Measurements from ENCODE around the gene KLK14.

KLK14 gene

GRCh38 chr19:51079481-51080110 is 3.1 kb downstream of the KLK14 start:
- no peak for DNase-seq (ENCODE audit: low spot score)
- Histone ChIP-seq H3K27me3 (ENCODE audit: insufficient read depth, poor library complexity, severe bottlenecking) (peaks cover 3% of the 10 kb centered on the region), H3K36me3 (ENCODE audit: low read depth) (no peaks in the 10 kb centered on the region), H3K9me3 (ENCODE audit: severe bottlenecking) (no peaks in the 10 kb centered on the region), H3K4me3 (ENCODE audit: severe bottlenecking) (no peak overlapping the region), H3K27ac (ENCODE audit: poor library complexity, severe bottlenecking) (no peak overlapping the region), H3K4me1 (ENCODE audit: insufficient read depth, poor library complexity, severe bottlenecking) (no peaks in the 10 kb centered on the region)
- ATAC-seq (ENCODE audit: low read depth), result no peak
- TF ChIP-seq CTCF (IDR thresholded peaks at IDR 0.05; ENCODE audit: poor library complexity, severe bottlenecking), result no peak

- Histone ChIP-seq H3K9me3 (ENCODE audit: severe bottlenecking) (peaks cover 4% of the 10 kb centered on the region), H3K27ac (ENCODE audit: poor library complexity, severe bottlenecking) (no peak overlapping the region), H3K36me3 (ENCODE audit: low read depth) (no peaks in the 10 kb centered on the region), H3K4me3 (ENCODE audit: severe bottlenecking) (no peak overlapping the region), H3K27me3 (ENCODE audit: insufficient read depth, poor library complexity, severe bottlenecking) (peaks cover 3% of the 10 kb centered on the region), H3K4me1 (ENCODE audit: insufficient read depth, poor library complexity, severe bottlenecking) (no peaks in the 10 kb centered on the region)
- ATAC-seq (ENCODE audit: low read depth), result no peak
- no peak for TF ChIP-seq CTCF (IDR thresholded peaks at IDR 0.05; ENCODE audit: poor library complexity, severe bottlenecking)
- no peak for DNase-seq (ENCODE audit: low spot score)
Observed at GRCh38 chr19:51078731-51079130, 4.0 kb downstream of the KLK14 start.

GRCh38 chr19:51078104-51078503 is 4.6 kb downstream of the KLK14 start:
- Histone ChIP-seq H3K4me3 (ENCODE audit: severe bottlenecking) (no peak overlapping the region), H3K4me1 (ENCODE audit: insufficient read depth, poor library complexity, severe bottlenecking) (no peaks in the 10 kb centered on the region), H3K27ac (ENCODE audit: poor library complexity, severe bottlenecking) (no peak overlapping the region), H3K9me3 (ENCODE audit: severe bottlenecking) (peaks cover 4% of the 10 kb centered on the region), H3K27me3 (ENCODE audit: insufficient read depth, poor library complexity, severe bottlenecking) (peaks cover 3% of the 10 kb centered on the region), H3K36me3 (ENCODE audit: low read depth) (no peaks in the 10 kb centered on the region)
- DNase-seq (ENCODE audit: low spot score) (no peak), ATAC-seq (ENCODE audit: low read depth) (no peak)
- no peak for TF ChIP-seq CTCF (IDR thresholded peaks at IDR 0.05; ENCODE audit: poor library complexity, severe bottlenecking)

- Histone ChIP-seq H3K4me1 (ENCODE audit: insufficient read depth, poor library complexity, severe bottlenecking) (no peaks in the 10 kb centered on the region), H3K4me3 (ENCODE audit: severe bottlenecking) (no peak overlapping the region), H3K27ac (ENCODE audit: poor library complexity, severe bottlenecking) (no peak overlapping the region), H3K36me3 (ENCODE audit: low read depth) (no peaks in the 10 kb centered on the region), H3K27me3 (ENCODE audit: insufficient read depth, poor library complexity, severe bottlenecking) (peaks cover 3% of the 10 kb centered on the region), H3K9me3 (ENCODE audit: severe bottlenecking) (peaks cover 4% of the 10 kb centered on the region)
- no peak for DNase-seq (ENCODE audit: low spot score)
- ATAC-seq (ENCODE audit: low read depth), result no peak
- no peak for TF ChIP-seq CTCF (IDR thresholded peaks at IDR 0.05; ENCODE audit: poor library complexity, severe bottlenecking)
Observed at GRCh38 chr19:51076631-51077213, 6.0 kb downstream of the KLK14 start.

- H3K9me3 ChIP-seq (ENCODE audit: severe bottlenecking), result peaks cover 4% of the 10 kb centered on the region
- no peak for TF ChIP-seq CTCF (IDR thresholded peaks at IDR 0.05; ENCODE audit: poor library complexity, severe bottlenecking)
- H3K27ac ChIP-seq (ENCODE audit: poor library complexity, severe bottlenecking), result no peak overlapping the region
- DNase-seq (ENCODE audit: low spot score) (no peak), ATAC-seq (ENCODE audit: low read depth) (no peak)
- peaks cover 3% of the 10 kb centered on the region for H3K27me3 ChIP-seq (ENCODE audit: insufficient read depth, poor library complexity, severe bottlenecking)
- no peak overlapping the region for H3K4me3 ChIP-seq (ENCODE audit: severe bottlenecking)
- H3K4me1 ChIP-seq (ENCODE audit: insufficient read depth, poor library complexity, severe bottlenecking), result no peaks in the 10 kb centered on the region
- no peaks in the 10 kb centered on the region for H3K36me3 ChIP-seq (ENCODE audit: low read depth)
Observed at GRCh38 chr19:51075998-51076397, 6.7 kb downstream of the KLK14 start.

Data from RWPE2 (cell line).